ENCODE data around the gene LRRC8C. TPM values are rescaled to one million over a fixed set of nuclear protein-coding genes. Genes with fewer than 3 reads are reported as not detected.

LRRC8C gene
- total and polyA plus RNA-seq, 10 of the 15 experiments (the other 5 are each of a cell fraction or from before 2014, with no cell fraction given), result 2.3 to 16.3 (median 10.8) TPM

- DNase-seq (ENCODE audit: low read depth, low spot score), result no peak
- ChIA-PET POLR2A (interaction anchor here (0.6 to 4.0 kb wide), 10 partner anchors 24 to 135 kb away, joined by 3 to 13 read pairs (median 4); no protein-coding TSS in a partner anchor), SMC1A (ENCODE audit: uncharacterized antibody, unreplicated experiment) (interaction anchor here (0.7 to 20.4 kb wide), 13 partner anchors 10 to 129 kb away, joined by 3 to 391 read pairs (median 20); no protein-coding TSS in a partner anchor), RAD21 (ENCODE audit: unreplicated experiment) (interaction anchor here (0.9 to 12.5 kb wide), 14 partner anchors 7 to 129 kb away, joined by 3 to 302 read pairs (median 16); no protein-coding TSS in a partner anchor), CTCF (interaction anchor here (0.9 to 19.0 kb wide), 8 partner anchors 8 to 128 kb away, joined by 3 to 369 read pairs (median 6); no protein-coding TSS in a partner anchor)
- Histone ChIP-seq H3K4me1 (ENCODE audit: control insufficient read depth, insufficient read depth, low read length) (peaks cover 5% of the 10 kb centered on the region; the same call in 1 of the 2 replicates), H3K9me3 (replicated peaks; ENCODE audit: control insufficient read depth, insufficient read depth, low read length) (no peaks in the 10 kb centered on the region; the same call in 2 of the 3 replicates), H3K27ac (ENCODE audit: control insufficient read depth, insufficient read depth) (peak overlapping the region; percentile 76), H3K27me3 (replicated peaks in 1 of 2; ENCODE audit: control insufficient read depth in 2 of 2, insufficient read depth in 2 of 2, low read length in 1 of 2) (no peaks in the 10 kb centered on the region), H3K36me3 (ENCODE audit: control insufficient read depth in 2 of 2, insufficient read depth in 2 of 2, low read length in 1 of 2) (no peaks in the 10 kb centered on the region), H3K4me2 (ENCODE audit: control insufficient read depth, insufficient read depth) (peak overlapping the region; percentile 97), H3K79me2 (ENCODE audit: control insufficient read depth, insufficient read depth, low read length) (peaks cover 42% of the 10 kb centered on the region), H3K9ac (ENCODE audit: control insufficient read depth, insufficient read depth, low read length) (peak overlapping the region; percentile 81), H2AFZ (ENCODE audit: control insufficient read depth, low read depth, low read length) (peak overlapping the region; percentile 91), H3K4me3 (peak overlapping the region; percentile 88), H4K20me1 (ENCODE audit: control insufficient read depth, insufficient read depth) (no peaks in the 10 kb centered on the region)
- TSS peak; percentile 44 for BruUV-seq (replicated peaks)
- intact Hi-C loops (cut with micrococcal nuclease; ENCODE audit: unreplicated experiment) (loop anchor here (5.0 to 10.0 kb wide), 2 partner anchors 38 to 361 kb away; partner anchors contain the start of gene ZNF326), in situ Hi-C loops (cut with MboI) (loop anchor here (25.0 kb wide), 1 partner anchor 353 kb away; the partner anchor contains the start of gene ZNF326)
- peak; percentile 84 for FAIRE-seq
- peak; percentile 6 for ATAC-seq
- WGBS (ENCODE audit: insufficient coverage, insufficient replicate concordance, low lambda C conversion rate, missing lambda C conversion rate), result 17% methylated on average over 32 of the region's 32 CpGs
- peak; percentile 85 for TF ChIP-seq ZSCAN29 (IDR thresholded peaks at IDR 0.05)
- no peak for TF ChIP-seq ZZZ3 (IDR thresholded peaks at IDR 0.05; ENCODE audit: control insufficient read depth, insufficient read length, low read depth)
- no peak for TF ChIP-seq SREBF1 (IDR thresholded peaks at IDR 0.05; ENCODE audit: low read length)
- TF ChIP-seq ESRRA (IDR thresholded peaks at IDR 0.05; ENCODE audit: low read length), result no peak
- no peak for TF ChIP-seq TCF7 (IDR thresholded peaks at IDR 0.05; ENCODE audit: borderline replicate concordance)
- peak in 1 of 2 experiments; percentile 31; a peak in 2 of 4 replicates for TF ChIP-seq IKZF2 (IDR thresholded peaks at IDR 0.05)
- peak; percentile 53 for TF ChIP-seq RUNX3 (IDR thresholded peaks at IDR 0.05; ENCODE audit: low read length)
- no peak for TF ChIP-seq HDAC2 (IDR thresholded peaks at IDR 0.05)
- no peak for TF ChIP-seq NFXL1 (IDR thresholded peaks at IDR 0.05; ENCODE audit: borderline replicate concordance)
- TF ChIP-seq ATF7 (IDR thresholded peaks at IDR 0.05; ENCODE audit: low read depth), result no peak
- TF ChIP-seq, protein P1, sequence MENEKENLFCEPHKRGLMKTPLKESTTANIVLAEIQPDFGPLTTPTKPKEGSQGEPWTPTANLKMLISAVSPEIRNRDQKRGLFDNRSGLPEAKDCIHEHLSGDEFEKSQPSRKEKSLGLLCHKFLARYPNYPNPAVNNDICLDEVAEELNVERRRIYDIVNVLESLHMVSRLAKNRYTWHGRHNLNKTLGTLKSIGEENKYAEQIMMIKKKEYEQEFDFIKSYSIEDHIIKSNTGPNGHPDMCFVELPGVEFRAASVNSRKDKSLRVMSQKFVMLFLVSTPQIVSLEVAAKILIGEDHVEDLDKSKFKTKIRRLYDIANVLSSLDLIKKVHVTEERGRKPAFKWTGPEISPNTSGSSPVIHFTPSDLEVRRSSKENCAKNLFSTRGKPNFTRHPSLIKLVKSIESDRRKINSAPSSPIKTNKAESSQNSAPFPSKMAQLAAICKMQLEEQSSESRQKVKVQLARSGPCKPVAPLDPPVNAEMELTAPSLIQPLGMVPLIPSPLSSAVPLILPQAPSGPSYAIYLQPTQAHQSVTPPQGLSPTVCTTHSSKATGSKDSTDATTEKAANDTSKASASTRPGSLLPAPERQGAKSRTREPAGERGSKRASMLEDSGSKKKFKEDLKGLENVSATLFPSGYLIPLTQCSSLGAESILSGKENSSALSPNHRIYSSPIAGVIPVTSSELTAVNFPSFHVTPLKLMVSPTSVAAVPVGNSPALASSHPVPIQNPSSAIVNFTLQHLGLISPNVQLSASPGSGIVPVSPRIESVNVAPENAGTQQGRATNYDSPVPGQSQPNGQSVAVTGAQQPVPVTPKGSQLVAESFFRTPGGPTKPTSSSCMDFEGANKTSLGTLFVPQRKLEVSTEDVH (IDR thresholded peaks at IDR 0.05; ENCODE audit: low read depth, partially characterized antibody), result no peak
- TF ChIP-seq CEBPZ (IDR thresholded peaks at IDR 0.05; ENCODE audit: low read depth, low read length), result no peak
- no peak for TF ChIP-seq SP1 (IDR thresholded peaks at IDR 0.05; ENCODE audit: low read depth, low read length)
- no peak for TF ChIP-seq ASH2L (IDR thresholded peaks at IDR 0.05; ENCODE audit: borderline replicate concordance, low read depth)
- no peak for TF ChIP-seq NFYB (IDR thresholded peaks at IDR 0.05; ENCODE audit: insufficient read depth, low read depth, low read length)
- TF ChIP-seq EED (IDR thresholded peaks at IDR 0.05; ENCODE audit: low read depth), result no peak
- peak in 1 of 2 experiments; percentile 69; a peak in 1 of 4 replicates for TF ChIP-seq BHLHE40 (IDR thresholded peaks at IDR 0.05; ENCODE audit: borderline replicate concordance in 1 of 2, low read depth in 2 of 2, low read length in 1 of 2)
- no peak for TF ChIP-seq NRF1 (conservative IDR thresholded peaks at IDR 0.05; ENCODE audit: low read depth, low read length)
Measured at GRCh38 chr1:89633800-89634625, 1.1 kb downstream of the LRRC8C start.
